ENCODE data around the gene CCBE1. TPM values are rescaled to one million over a fixed set of nuclear protein-coding genes. Genes with fewer than 3 reads are reported as not detected.

CCBE1 gene
- total RNA-seq, 1 experiment from 2014 or later: 28.9 TPM

- no TSS peak for BruUV-seq (replicated peaks)
- ChIA-PET POLR2A (interaction anchor here (2.0 kb wide), 1 partner anchor 9 kb away, joined by 5 read pairs; no protein-coding TSS in a partner anchor), CTCF (interaction anchor here (0.5 to 1.5 kb wide), 3 partner anchors 32 to 275 kb away, joined by 3 to 10 read pairs (median 3); no protein-coding TSS in a partner anchor)
- H3K36me3 Mint-ChIP-seq (ENCODE audit: insufficient read depth, unreplicated experiment): no peaks in the 10 kb centered on the region
- peaks cover 9% of the 10 kb centered on the region for H3K4me1 Mint-ChIP-seq (ENCODE audit: insufficient read depth, unreplicated experiment)
- H3K27ac Mint-ChIP-seq (ENCODE audit: low read depth, unreplicated experiment): no peak overlapping the region
- H3K4me3 Mint-ChIP-seq (ENCODE audit: unreplicated experiment): peak overlapping the region; percentile 48
- H3K27me3 Mint-ChIP-seq (ENCODE audit: insufficient read depth, unreplicated experiment): no peaks in the 10 kb centered on the region
- no peaks in the 10 kb centered on the region for H3K9me3 Mint-ChIP-seq (ENCODE audit: unreplicated experiment)
- intact Hi-C loops (cut with micrococcal nuclease): no loop called here
- TF ChIP-seq, protein P1, sequence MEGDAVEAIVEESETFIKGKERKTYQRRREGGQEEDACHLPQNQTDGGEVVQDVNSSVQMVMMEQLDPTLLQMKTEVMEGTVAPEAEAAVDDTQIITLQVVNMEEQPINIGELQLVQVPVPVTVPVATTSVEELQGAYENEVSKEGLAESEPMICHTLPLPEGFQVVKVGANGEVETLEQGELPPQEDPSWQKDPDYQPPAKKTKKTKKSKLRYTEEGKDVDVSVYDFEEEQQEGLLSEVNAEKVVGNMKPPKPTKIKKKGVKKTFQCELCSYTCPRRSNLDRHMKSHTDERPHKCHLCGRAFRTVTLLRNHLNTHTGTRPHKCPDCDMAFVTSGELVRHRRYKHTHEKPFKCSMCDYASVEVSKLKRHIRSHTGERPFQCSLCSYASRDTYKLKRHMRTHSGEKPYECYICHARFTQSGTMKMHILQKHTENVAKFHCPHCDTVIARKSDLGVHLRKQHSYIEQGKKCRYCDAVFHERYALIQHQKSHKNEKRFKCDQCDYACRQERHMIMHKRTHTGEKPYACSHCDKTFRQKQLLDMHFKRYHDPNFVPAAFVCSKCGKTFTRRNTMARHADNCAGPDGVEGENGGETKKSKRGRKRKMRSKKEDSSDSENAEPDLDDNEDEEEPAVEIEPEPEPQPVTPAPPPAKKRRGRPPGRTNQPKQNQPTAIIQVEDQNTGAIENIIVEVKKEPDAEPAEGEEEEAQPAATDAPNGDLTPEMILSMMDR (IDR thresholded peaks at IDR 0.05; ENCODE audit: unreplicated experiment): no peak
- peak; percentile 51 for DNase-seq (ENCODE audit: unreplicated experiment)
These were observed 149.5 kb downstream of the CCBE1 start for GRCh38 chr18:59547581-59548182.

DNA sequence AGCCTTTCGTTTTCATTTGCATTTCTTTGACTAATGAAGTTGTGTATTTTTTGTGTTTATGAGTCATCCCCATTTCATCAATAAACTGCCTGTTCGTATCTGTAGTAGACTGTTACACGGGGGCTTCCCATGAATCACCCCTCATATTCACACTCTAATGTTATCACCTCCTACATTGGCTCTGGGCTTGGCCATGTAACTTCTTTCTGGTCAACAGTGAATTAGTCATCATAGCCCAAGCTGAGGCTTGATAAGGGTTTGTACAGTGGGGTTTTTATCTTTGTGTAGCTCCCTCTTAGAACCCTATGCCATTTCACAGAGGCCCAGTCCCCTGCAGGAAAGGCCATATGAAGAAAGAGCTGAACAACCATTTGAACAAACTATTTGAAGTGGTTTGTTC, 151.0 kb downstream of the CCBE1 start:
- TF ChIP-seq, protein P1 (IDR thresholded peaks at IDR 0.05; ENCODE audit: unreplicated experiment): no peak
- no peaks in the 10 kb centered on the region for H3K9me3 Mint-ChIP-seq (ENCODE audit: unreplicated experiment)
- no peak overlapping the region for H3K4me3 Mint-ChIP-seq (ENCODE audit: unreplicated experiment)
- peaks cover 9% of the 10 kb centered on the region for H3K4me1 Mint-ChIP-seq (ENCODE audit: insufficient read depth, unreplicated experiment)
- H3K27ac Mint-ChIP-seq (ENCODE audit: low read depth, unreplicated experiment): no peak overlapping the region
- POLR2A ChIA-PET: interaction anchor here (2.0 kb wide), 1 partner anchor 10 kb away, joined by 5 read pairs; no protein-coding TSS in a partner anchor
- peak; percentile 7 for DNase-seq (ENCODE audit: unreplicated experiment)
- no peaks in the 10 kb centered on the region for H3K27me3 Mint-ChIP-seq (ENCODE audit: insufficient read depth, unreplicated experiment)
- CTCF ChIA-PET: no interaction called here
- intact Hi-C loops (cut with micrococcal nuclease): no loop called here
- no TSS peak for BruUV-seq (replicated peaks)
- no peaks in the 10 kb centered on the region for H3K36me3 Mint-ChIP-seq (ENCODE audit: insufficient read depth, unreplicated experiment)

DNA sequence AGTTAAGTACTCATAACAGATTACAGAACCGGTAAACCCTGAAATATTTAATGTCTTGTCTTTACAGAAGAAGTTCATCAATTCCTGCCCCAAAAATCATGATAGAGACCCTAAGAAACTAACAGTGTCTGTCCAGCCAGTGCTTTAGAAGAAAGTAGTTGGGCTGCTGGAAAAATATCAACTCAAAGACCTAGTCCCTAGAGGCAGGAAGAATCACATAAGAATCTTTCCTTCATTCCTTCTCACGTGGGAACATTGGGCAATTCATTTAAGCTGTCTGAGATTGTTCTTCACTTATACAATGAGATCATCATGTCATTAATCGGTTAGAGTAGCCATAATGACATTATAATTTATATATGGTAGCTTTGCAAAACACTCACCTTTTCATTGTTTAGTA, 156.4 kb downstream of the CCBE1 start:
- Mint-ChIP-seq H3K27me3 (ENCODE audit: insufficient read depth, unreplicated experiment) (no peaks in the 10 kb centered on the region), H3K4me3 (ENCODE audit: unreplicated experiment) (no peak overlapping the region), H3K9me3 (ENCODE audit: unreplicated experiment) (no peaks in the 10 kb centered on the region), H3K36me3 (ENCODE audit: insufficient read depth, unreplicated experiment) (no peaks in the 10 kb centered on the region), H3K27ac (ENCODE audit: low read depth, unreplicated experiment) (peak overlapping the region; percentile 55), H3K4me1 (ENCODE audit: insufficient read depth, unreplicated experiment) (peaks cover 8% of the 10 kb centered on the region)
- CTCF ChIA-PET: interaction anchor here (0.6 kb wide), 1 partner anchor 61 kb away, joined by 3 read pairs; no protein-coding TSS in a partner anchor
- intact Hi-C loops (cut with micrococcal nuclease): no loop called here
- BruUV-seq (replicated peaks): no TSS peak
- DNase-seq (ENCODE audit: unreplicated experiment): peak; percentile 24
- POLR2A ChIA-PET: no interaction called here
- TF ChIP-seq, protein P1 (IDR thresholded peaks at IDR 0.05; ENCODE audit: unreplicated experiment): no peak

GRCh38 chr18:59540346-59540745, 156.9 kb downstream of the CCBE1 start:
- Mint-ChIP-seq H3K27me3 (ENCODE audit: insufficient read depth, unreplicated experiment) (no peaks in the 10 kb centered on the region), H3K27ac (ENCODE audit: low read depth, unreplicated experiment) (peak overlapping the region; percentile 55), H3K4me1 (ENCODE audit: insufficient read depth, unreplicated experiment) (peaks cover 8% of the 10 kb centered on the region), H3K9me3 (ENCODE audit: unreplicated experiment) (no peaks in the 10 kb centered on the region), H3K36me3 (ENCODE audit: insufficient read depth, unreplicated experiment) (no peaks in the 10 kb centered on the region), H3K4me3 (ENCODE audit: unreplicated experiment) (no peak overlapping the region)
- BruUV-seq (replicated peaks): no TSS peak
- TF ChIP-seq, protein P1 (IDR thresholded peaks at IDR 0.05; ENCODE audit: unreplicated experiment): no peak
- ChIA-PET CTCF (no interaction called here), POLR2A (no interaction called here)
- intact Hi-C loops (cut with micrococcal nuclease): no loop called here
- DNase-seq (ENCODE audit: unreplicated experiment): peak; percentile 13
